ENCODE data around the gene DHRS3.

DNA sequence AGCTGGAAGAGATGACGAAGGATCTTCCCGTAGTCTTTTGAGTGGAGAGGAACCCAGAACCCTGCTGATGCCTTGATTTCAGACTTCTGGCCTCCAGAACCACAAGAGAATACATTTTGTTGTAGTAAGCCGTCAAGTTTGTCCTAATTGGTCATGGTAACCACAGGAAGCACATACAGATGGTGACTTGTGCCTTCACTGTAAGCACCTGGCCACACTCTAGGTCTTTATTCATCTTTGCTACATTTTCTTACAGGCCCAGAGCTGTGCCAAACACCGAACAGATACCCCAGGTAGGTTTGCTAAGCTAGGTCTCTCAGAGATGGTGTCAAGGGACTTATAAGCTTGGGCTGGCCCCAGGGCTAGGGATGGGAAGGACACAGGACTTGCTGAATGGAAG lies 4.8 kb downstream of the DHRS3 start:
- no peak for TF ChIP-seq EZH2 (IDR thresholded peaks at IDR 0.05; ENCODE audit: low read depth)
- TF ChIP-seq, protein P1, sequence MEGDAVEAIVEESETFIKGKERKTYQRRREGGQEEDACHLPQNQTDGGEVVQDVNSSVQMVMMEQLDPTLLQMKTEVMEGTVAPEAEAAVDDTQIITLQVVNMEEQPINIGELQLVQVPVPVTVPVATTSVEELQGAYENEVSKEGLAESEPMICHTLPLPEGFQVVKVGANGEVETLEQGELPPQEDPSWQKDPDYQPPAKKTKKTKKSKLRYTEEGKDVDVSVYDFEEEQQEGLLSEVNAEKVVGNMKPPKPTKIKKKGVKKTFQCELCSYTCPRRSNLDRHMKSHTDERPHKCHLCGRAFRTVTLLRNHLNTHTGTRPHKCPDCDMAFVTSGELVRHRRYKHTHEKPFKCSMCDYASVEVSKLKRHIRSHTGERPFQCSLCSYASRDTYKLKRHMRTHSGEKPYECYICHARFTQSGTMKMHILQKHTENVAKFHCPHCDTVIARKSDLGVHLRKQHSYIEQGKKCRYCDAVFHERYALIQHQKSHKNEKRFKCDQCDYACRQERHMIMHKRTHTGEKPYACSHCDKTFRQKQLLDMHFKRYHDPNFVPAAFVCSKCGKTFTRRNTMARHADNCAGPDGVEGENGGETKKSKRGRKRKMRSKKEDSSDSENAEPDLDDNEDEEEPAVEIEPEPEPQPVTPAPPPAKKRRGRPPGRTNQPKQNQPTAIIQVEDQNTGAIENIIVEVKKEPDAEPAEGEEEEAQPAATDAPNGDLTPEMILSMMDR (conservative IDR thresholded peaks at IDR 0.05): no peak

Measured in PC-9 (cell line).